A549 (cell line): ENCODE data around the gene SNRPD3. TPM values are rescaled to one million over a fixed set of nuclear protein-coding genes. Genes with fewer than 3 reads are reported as not detected.
"Not testable (repeated sequence)": the region's sequence is repeated elsewhere in the genome, so short reads cannot be mapped to it uniquely, and the experiment has no call there.

Experiments used
- ATAC-seq, 2 experiments: fragments of 200-7000 bp in 1 of 2; fragments of >200 bp in 1 of 2; cut with Nextera tagmentation in 1 of 2; cut with Tn5 transposase in 1 of 2; 3 replicates each; pipeline versions ENCODE4 v1.8.0 to v1.9.1; 2018 to 2020; ENCODE audit warnings: mild to moderate bottlenecking in 1 of 2, moderate library complexity in 1 of 2
- CTCF ChIA-PET: fragments of 300-600 bp; sonication (Branson Sonifier 250); formaldehyde crosslinking; extraction: SDS; loops from one replicate; lab custom pipeline; 2021; ENCODE audit warnings: antibody characterized with exemption, inconsistent platforms; lab: Yijun Ruan, JAX
- POLR2A ChIA-PET: fragments of 350-600 bp; formaldehyde crosslinking; extraction: SDS; loops from one replicate; lab custom pipeline; 2021; ENCODE audit warnings: antibody characterized with exemption, inconsistent platforms; lab: Yijun Ruan, JAX
- DNase-seq, 2 experiments: peaks; one replicate each; pipeline versions ENCODE4 v3.0.0 to v3.0.0-alpha.2; 2011 to 2016; ENCODE audit warnings: low read depth in 1 of 2, low spot score in 1 of 2
- FAIRE-seq: peaks from 2 replicates; lab custom pipeline; 2011; peaks lifted over from hg19 to GRCh38; lab: Jason Lieb, UNC
- H3K27ac ChIP-seq, 2 experiments: fragments of >200 bp; sonication (Bioruptor Twin); formaldehyde crosslinking; 3 replicates each; pipeline ENCODE4 v1.5.1; 2016 to 2017
- H3K4me1 ChIP-seq: fragments of >200 bp; sonication (Bioruptor Twin); formaldehyde crosslinking; 3 replicates; pipeline ENCODE4 v1.6.1; 2016
- H3K4me2 ChIP-seq: fragments of >200 bp; sonication (Bioruptor Twin); formaldehyde crosslinking; 3 replicates; pipeline ENCODE4 v1.6.1; 2016
- H3K4me3 ChIP-seq: fragments of >200 bp; sonication (Bioruptor Twin); formaldehyde crosslinking; 3 replicates; pipeline ENCODE4 v1.5.1; 2016
- H3K9me3 ChIP-seq: fragments of >200 bp; sonication (Bioruptor Twin); formaldehyde crosslinking; 3 replicates; pipeline ENCODE4 v1.6.1; 2016
- BCL3 ChIP-seq: fragments of >200 bp; sonication (Bioruptor Twin); formaldehyde crosslinking; IDR thresholded peaks from 3 replicates; pipeline ENCODE4 v1.6.1; 2016
- BHLHE40 ChIP-seq: IDR thresholded peaks from 2 replicates; pipeline ENCODE4 v1.6.1; 2012; ENCODE audit warnings: low read depth, low read length, inconsistent platforms
- CHD4 ChIP-seq: fragments of 200-600 bp; sonication (generic); IDR thresholded peaks from 2 replicates; pipeline ENCODE4 v1.6.1; 2016; ENCODE audit warnings: antibody characterized with exemption, mild to moderate bottlenecking, borderline replicate concordance
- EHMT2 ChIP-seq: fragments of 200-600 bp; sonication (generic); IDR thresholded peaks from 2 replicates; pipeline ENCODE4 v1.6.1; 2016; ENCODE audit warnings: antibody characterized with exemption, low read depth, mild to moderate bottlenecking, moderate library complexity
- ELK1 ChIP-seq: fragments of 150-350 bp; IDR thresholded peaks from 2 replicates; pipeline ENCODE4 v1.6.1; 2014; ENCODE audit warnings: low read depth, mild to moderate bottlenecking, low read length
- EP300 ChIP-seq, 2 experiments: fragments of >200 bp; sonication (Bioruptor Twin); formaldehyde crosslinking; IDR thresholded peaks; 2 replicates in 1 of 2; 3 replicates in 1 of 2; pipeline ENCODE4 v1.6.1; 2016 to 2017
- FOSL2 ChIP-seq, 2 experiments: fragments of 450-650 bp in 1 of 2; fragments of >200 bp in 1 of 2; sonication (Bioruptor Twin) in 1 of 2; formaldehyde crosslinking; IDR thresholded peaks; 2 replicates each; pipeline versions ENCODE4 v1.5.0 to v1.6.1; 2016 to 2020; ENCODE audit warnings: mild to moderate bottlenecking in 1 of 2, moderate library complexity in 1 of 2
- FOXS1 ChIP-seq: fragments of 250-450 bp; sonication (Bioruptor Pico); IDR thresholded peaks from 2 replicates; pipeline ENCODE4 v1.5.0; 2020; ENCODE audit warnings: mild to moderate bottlenecking, moderate library complexity
- HDAC2 ChIP-seq: fragments of 200-600 bp; sonication (generic); IDR thresholded peaks from 2 replicates; pipeline ENCODE4 v1.6.1; 2016
- HES2 ChIP-seq: fragments of >200 bp; sonication (Bioruptor Twin); formaldehyde crosslinking; IDR thresholded peaks from 2 replicates; pipeline ENCODE4 v1.6.1; 2016
- HEYL ChIP-seq: fragments of 250-450 bp; sonication (Bioruptor Pico); IDR thresholded peaks from 2 replicates; pipeline ENCODE4 v1.8.0; 2021; ENCODE audit warnings: mild to moderate bottlenecking, moderate library complexity
- JUN ChIP-seq, 2 experiments: fragments of >200 bp; sonication (Bioruptor Twin); formaldehyde crosslinking; IDR thresholded peaks; 2 replicates in 1 of 2; 3 replicates in 1 of 2; pipeline ENCODE4 v1.6.1; 2016 to 2017
- JUNB ChIP-seq: fragments of >200 bp; sonication (Bioruptor Twin); formaldehyde crosslinking; IDR thresholded peaks from 2 replicates; pipeline ENCODE4 v1.6.1; 2016
- KDM1A ChIP-seq: fragments of 200-600 bp; sonication (generic); IDR thresholded peaks from 2 replicates; pipeline ENCODE4 v1.6.1; 2016; ENCODE audit warnings: low read depth, mild to moderate bottlenecking
- NPAS2 ChIP-seq: fragments of 250-450 bp; sonication (Bioruptor Pico); IDR thresholded peaks from 2 replicates; pipeline ENCODE4 v1.8.0; 2022; ENCODE audit warnings: mild to moderate bottlenecking, moderate library complexity, borderline replicate concordance
- RARB ChIP-seq: fragments of 250-450 bp; sonication (Bioruptor Pico); IDR thresholded peaks from 2 replicates; pipeline ENCODE4 v1.8.0; 2021; ENCODE audit warnings: mild to moderate bottlenecking, moderate library complexity
- REST ChIP-seq: fragments of 200-600 bp; sonication (generic); IDR thresholded peaks from 2 replicates; pipeline ENCODE4 v1.6.1; 2016; ENCODE audit warnings: antibody characterized with exemption, mild to moderate bottlenecking, moderate library complexity
- TP53 ChIP-seq: fragments of 250-450 bp; sonication (Bioruptor Pico); IDR thresholded peaks from 2 replicates; pipeline ENCODE4 v1.5.0; 2021; ENCODE audit warnings: mild to moderate bottlenecking, moderate library complexity
- ZSCAN20 ChIP-seq: fragments of 250-450 bp; sonication (Bioruptor Pico); IDR thresholded peaks from 2 replicates; pipeline ENCODE4 v1.8.0; 2022; ENCODE audit warnings: mild to moderate bottlenecking, moderate library complexity
- WGBS: methylation state at CpG from one replicate; pipeline ENCODE4 v1.1.6; 2017; ENCODE audit errors: missing lambda C conversion rate; 5-methylcytosine and 5-hydroxymethylcytosine counted together
- polyA plus RNA-seq, 4 experiments: library from polyadenylated mRNA; depleted of rRNA in 3 of 4; stranded (reverse); fragments of >200 nt; fragmentation: RNase III in 1 of 4; extraction: RNeasy Plus Mini Kit Qiagen cat#74134 plus additional on column Dnase treatment in 1 of 4; gene quantifications; 2 replicates in 3 of 4; 3 replicates in 1 of 4; pipeline ENCODE4 v1.2.3, GENCODE V29; 2011 to 2017

SNRPD3 gene
- polyA plus RNA-seq, 2 of the 4 experiments (the other 2 are of a cell fraction) = 157 to 344 TPM

- CTCF ChIA-PET = interaction anchor here (0.6 to 3.2 kb wide), 7 partner anchors 8 to 340 kb away, joined by 3 to 17 read pairs (median 4); no protein-coding TSS in a partner anchor
- TF ChIP-seq ZSCAN20 = no peak
- TF ChIP-seq ELK1 = no peak
- TF ChIP-seq FOXS1 (CRISPR knock-in tag) = no peak
- no peak for TF ChIP-seq FOSL2 (IDR thresholded peaks at IDR 0.05)
- no peak for TF ChIP-seq FOSL2 (CRISPR knock-in tag; IDR thresholded peaks at IDR 0.05)
- TF ChIP-seq HDAC2 = no peak
- TF ChIP-seq CHD4 = no peak
- TF ChIP-seq TP53 (CRISPR knock-in tag) = no peak
- no peak for TF ChIP-seq JUN (IDR thresholded peaks at IDR 0.05)
- TF ChIP-seq HEYL (CRISPR knock-in tag) = no peak
- TF ChIP-seq NPAS2 (CRISPR knock-in tag) = no peak
- TF ChIP-seq EHMT2 = no peak
Measured at GRCh38 chr22:24529898-24530297, 25.9 kb upstream of the SNRPD3 start.

GRCh38 chr22:24530968-24531367 lies 24.8 kb upstream of the SNRPD3 start:
- WGBS = 75% methylated on average over 3 of the region's 3 CpGs
- POLR2A ChIA-PET, H3K9me3 ChIP-seq, DNase-seq, H3K27ac ChIP-seq, H3K4me1 ChIP-seq, ATAC-seq, H3K4me2 ChIP-seq, FAIRE-seq, H3K4me3 ChIP-seq: not testable (repeated sequence)
- CTCF ChIA-PET = interaction anchor here (1.7 to 2.9 kb wide), 2 partner anchors 9 to 341 kb away, joined by 5 to 17 read pairs; no protein-coding TSS in a partner anchor

More at GRCh38 chr22:24529898-24530297, 25.9 kb upstream of the SNRPD3 start:
- Histone ChIP-seq H3K4me3 (no peak overlapping the region), H3K4me1 (peaks cover 7% of the 10 kb centered on the region), H3K27ac (no peak overlapping the region), H3K9me3 (no peaks in the 10 kb centered on the region), H3K4me2 (no peak overlapping the region)
- ATAC-seq (no peak), FAIRE-seq (no peak), DNase-seq (no peak)
- WGBS = 30% methylated on average over 2 of the region's 2 CpGs
- POLR2A ChIA-PET = interaction anchor here (0.5 to 0.7 kb wide), 3 partner anchors 12 to 259 kb away, joined by 3 read pairs; partner anchors contain the start of gene SPECC1L

GRCh38 chr22:24532075-24532474 lies 23.7 kb upstream of the SNRPD3 start:
- ATAC-seq (no peak), FAIRE-seq (no peak), DNase-seq (no peak)
- Histone ChIP-seq H3K4me3 (no peak overlapping the region), H3K4me2 (no peak overlapping the region), H3K27ac (no peak overlapping the region), H3K9me3 (no peaks in the 10 kb centered on the region), H3K4me1 (no peaks in the 10 kb centered on the region; the same call in 2 of the 3 replicates)
- CTCF ChIA-PET = interaction anchor here (2.9 kb wide), 1 partner anchor 10 kb away, joined by 17 read pairs; no protein-coding TSS in a partner anchor
- 80% methylated on average over 1 of the region's 1 CpG for WGBS
- POLR2A ChIA-PET = no interaction called here
- TF ChIP-seq BCL3 = no peak

- CTCF ChIA-PET = interaction anchor here (1.7 kb wide), 1 partner anchor 14 kb away, joined by 8 read pairs; no protein-coding TSS in a partner anchor
- no peak for DNase-seq
- TF ChIP-seq BHLHE40 = no peak
- TF ChIP-seq KDM1A = no peak
- TF ChIP-seq JUNB = no peak
- TF ChIP-seq REST = no peak
- TF ChIP-seq BCL3 = no peak
- TF ChIP-seq HDAC2 = no peak
- TF ChIP-seq JUN (IDR thresholded peaks at IDR 0.05) = no peak
- TF ChIP-seq ELK1 = no peak
- no peak for TF ChIP-seq HES2
- TF ChIP-seq RARB (CRISPR knock-in tag) = no peak
- no peak for TF ChIP-seq EP300 (IDR thresholded peaks at IDR 0.05)
Measured at GRCh38 chr22:24535348-24535747, 20.5 kb upstream of the SNRPD3 start.

More at GRCh38 chr22:24535348-24535747, 20.5 kb upstream of the SNRPD3 start:
- Histone ChIP-seq H3K4me2 (no peak overlapping the region), H3K27ac (no peak overlapping the region), H3K4me3 (no peak overlapping the region), H3K4me1 (no peaks in the 10 kb centered on the region; the same call in 2 of the 3 replicates), H3K9me3 (no peaks in the 10 kb centered on the region)
- POLR2A ChIA-PET = no interaction called here
- FAIRE-seq (no peak), ATAC-seq (no peak)
- 77% methylated on average over 4 of the region's 4 CpGs for WGBS
